GM12892 (cell line): Measurements from ENCODE around the gene HERC5.

Source experiments
- POLR2A ChIP-seq: IDR thresholded peaks from 2 replicates; pipeline ENCODE4 v1.6.1; 2011; ENCODE audit warnings: low read depth, low read length, control low read depth
- POLR2AphosphoS5 ChIP-seq: IDR thresholded peaks from 2 replicates; pipeline ENCODE4 v1.6.1; 2011; ENCODE audit warnings: low read depth, low read length, control low read depth
- TAF1 ChIP-seq: IDR thresholded peaks from 2 replicates; pipeline ENCODE4 v1.6.1; 2011; ENCODE audit warnings: low read depth, mild to moderate bottlenecking, control low read depth, low read length, borderline replicate concordance

GRCh38 chr4:88467392-88467791, 10.5 kb downstream of the HERC5 start:
- no peak for TF ChIP-seq POLR2A
- TF ChIP-seq TAF1: no peak
- no peak for TF ChIP-seq POLR2AphosphoS5
